PC-3 (cell line): ENCODE measurements around the gene ZBTB7C. TPM values are rescaled to one million over a fixed set of nuclear protein-coding genes. Genes with fewer than 3 reads are reported as not detected.

ENCODE experiments used
- ATAC-seq: fragments of 200-7000 bp; cut with Tn5 transposase; 2 replicates; pipeline ENCODE4 v1.9.1; 2020; ENCODE audit warnings: mild to moderate bottlenecking, moderate library complexity
- BruUV-seq: library from RNA; stranded (reverse); fragments of 400-500 nt; replicated peaks from 2 replicates; lab custom pipeline; 2021; lab: Mats Ljungman, UMichigan
- CTCF ChIA-PET: fragments of 300-600 bp; sonication (Branson Sonifier 250); formaldehyde crosslinking; loops from one replicate; lab custom pipeline; 2022; ENCODE audit warnings: antibody characterized with exemption; lab: Charles Lee
- POLR2A ChIA-PET: fragments of 300-600 bp; sonication (Branson Sonifier 250); formaldehyde crosslinking; loops from one replicate; lab custom pipeline; 2022; ENCODE audit warnings: antibody characterized with exemption; ENCODE audit not compliant: unreplicated experiment; lab: Charles Lee
- DNase-seq: peaks from one replicate; pipeline ENCODE4 v3.0.0-alpha.2; 2015
- H2AFZ ChIP-seq: fragments of 300-600 bp; sonication (generic); 2 replicates; pipeline ENCODE4 v1.6.0; 2016; ENCODE audit warnings: antibody characterized with exemption, low read length
- H3F3A ChIP-seq: fragments of 300-600 bp; sonication (generic); one replicate; pipeline ENCODE4 v1.6.0; 2017; ENCODE audit warnings: antibody characterized with exemption, low read length, control low read depth, mild to moderate bottlenecking; ENCODE audit not compliant: unreplicated experiment
- H3K27ac ChIP-seq: fragments of 300-600 bp; sonication (generic); 2 replicates; pipeline ENCODE4 v1.5.1; 2016; ENCODE audit warnings: mild to moderate bottlenecking, low read length
- H3K27me3 ChIP-seq: fragments of 300-600 bp; sonication (generic); 2 replicates; pipeline ENCODE4 v1.6.1; 2016; ENCODE audit warnings: low read length, mixed read lengths
- H3K36me3 ChIP-seq: fragments of 300-600 bp; sonication (generic); 2 replicates; pipeline ENCODE4 v1.6.1; 2016; ENCODE audit warnings: low read depth, mixed run types, low read length, mixed read lengths
- H3K4me1 ChIP-seq: fragments of 300-600 bp; sonication (generic); 2 replicates; pipeline ENCODE4 v1.5.1; 2016; ENCODE audit warnings: low read length; ENCODE audit not compliant: insufficient read depth
- H3K4me2 ChIP-seq: fragments of 300-600 bp; sonication (generic); 2 replicates; pipeline ENCODE4 v1.6.0; 2016; ENCODE audit warnings: low read length
- H3K4me3 ChIP-seq: fragments of 300-600 bp; sonication (generic); 2 replicates; pipeline ENCODE4 v1.5.1; 2016; ENCODE audit warnings: mild to moderate bottlenecking, low read length, mixed read lengths
- H3K79me2 ChIP-seq: fragments of 300-600 bp; sonication (generic); 2 replicates; pipeline ENCODE4 v1.6.1; 2017; ENCODE audit warnings: low read length, mixed read lengths
- H3K9ac ChIP-seq: fragments of 300-600 bp; sonication (generic); 2 replicates; pipeline ENCODE4 v1.6.0; 2016; ENCODE audit warnings: mild to moderate bottlenecking, low read length
- H3K9me2 ChIP-seq: fragments of 300-600 bp; sonication (generic); replicated peaks from 2 replicates; pipeline ENCODE4 v1.6.1; 2016; ENCODE audit warnings: mixed run types, low read length, mixed read lengths
- H3K9me3 ChIP-seq: fragments of 300-600 bp; sonication (generic); 2 replicates; pipeline ENCODE4 v1.6.1; 2016; ENCODE audit warnings: low read length, mixed read lengths
- H4K20me1 ChIP-seq: fragments of 300-600 bp; sonication (generic); 2 replicates; pipeline ENCODE4 v1.6.1; 2016; ENCODE audit warnings: low read length, mixed read lengths
- EZH2 ChIP-seq: fragments of 300-600 bp; sonication (generic); IDR thresholded peaks from one replicate; pipeline ENCODE4 v1.6.1; 2017; ENCODE audit warnings: antibody characterized with exemption, mild to moderate bottlenecking, low read length; ENCODE audit not compliant: unreplicated experiment
- EZH2phosphoT487 ChIP-seq: fragments of 300-600 bp; sonication (generic); IDR thresholded peaks from 2 replicates; pipeline ENCODE4 v1.6.1; 2018; ENCODE audit warnings: mild to moderate bottlenecking, antibody characterized with exemption, low read length, borderline replicate concordance
- intact Hi-C: fragments of 100-400 bp; cut with micrococcal nuclease; formaldehyde crosslinking; loops from 2 replicates; pipeline ENCODE4 v1.9.0; 2023
- total RNA-seq: library from RNA; depleted of rRNA; stranded (reverse); fragments of >200 nt; gene quantifications from 2 replicates; pipeline ENCODE4 v1.2.3, GENCODE V29; 2014
- TF ChIP-seq, protein P1 (sequence below): fragments of 300-600 bp; sonication (generic); conservative IDR thresholded peaks from 2 replicates; pipeline ENCODE4 v1.5.1; 2017; ENCODE audit warnings: antibody characterized with exemption, low read depth, mild to moderate bottlenecking, low read length

Gene ZBTB7C
- total RNA-seq, 1 experiment from 2014 or later: 1.3 TPM

DNA sequence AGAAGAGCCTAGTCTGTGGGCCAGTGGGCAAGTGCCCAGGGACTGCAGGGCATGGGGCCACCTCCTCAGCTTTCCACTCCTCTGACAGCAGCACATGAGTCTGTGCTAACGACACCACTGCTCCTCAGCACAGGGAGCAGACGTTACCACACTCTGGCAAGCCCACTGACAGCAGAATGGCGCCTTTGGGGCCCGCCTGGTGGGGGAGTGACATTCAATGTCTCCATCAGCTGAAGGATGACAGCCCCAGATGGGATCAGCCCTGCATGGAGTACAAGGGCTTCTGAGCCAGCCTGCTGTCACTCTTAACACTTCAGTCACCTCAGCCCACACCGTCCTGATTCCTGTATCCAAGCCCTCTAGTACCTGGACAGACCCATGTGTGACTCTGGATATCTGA lies 329.3 kb downstream of the ZBTB7C start:
- Histone ChIP-seq H3K4me3 (no peak overlapping the region), H3F3A (no peaks in the 10 kb centered on the region), H3K9ac (no peak overlapping the region), H3K9me2 (no peaks in the 10 kb centered on the region), H3K4me1 (no peaks in the 10 kb centered on the region), H3K79me2 (no peaks in the 10 kb centered on the region), H4K20me1 (no peaks in the 10 kb centered on the region), H3K9me3 (no peaks in the 10 kb centered on the region), H3K27ac (no peak overlapping the region), H3K36me3 (no peaks in the 10 kb centered on the region), H3K27me3 (no peaks in the 10 kb centered on the region), H2AFZ (no peak overlapping the region), H3K4me2 (no peak overlapping the region)
- TF ChIP-seq, protein P1, sequence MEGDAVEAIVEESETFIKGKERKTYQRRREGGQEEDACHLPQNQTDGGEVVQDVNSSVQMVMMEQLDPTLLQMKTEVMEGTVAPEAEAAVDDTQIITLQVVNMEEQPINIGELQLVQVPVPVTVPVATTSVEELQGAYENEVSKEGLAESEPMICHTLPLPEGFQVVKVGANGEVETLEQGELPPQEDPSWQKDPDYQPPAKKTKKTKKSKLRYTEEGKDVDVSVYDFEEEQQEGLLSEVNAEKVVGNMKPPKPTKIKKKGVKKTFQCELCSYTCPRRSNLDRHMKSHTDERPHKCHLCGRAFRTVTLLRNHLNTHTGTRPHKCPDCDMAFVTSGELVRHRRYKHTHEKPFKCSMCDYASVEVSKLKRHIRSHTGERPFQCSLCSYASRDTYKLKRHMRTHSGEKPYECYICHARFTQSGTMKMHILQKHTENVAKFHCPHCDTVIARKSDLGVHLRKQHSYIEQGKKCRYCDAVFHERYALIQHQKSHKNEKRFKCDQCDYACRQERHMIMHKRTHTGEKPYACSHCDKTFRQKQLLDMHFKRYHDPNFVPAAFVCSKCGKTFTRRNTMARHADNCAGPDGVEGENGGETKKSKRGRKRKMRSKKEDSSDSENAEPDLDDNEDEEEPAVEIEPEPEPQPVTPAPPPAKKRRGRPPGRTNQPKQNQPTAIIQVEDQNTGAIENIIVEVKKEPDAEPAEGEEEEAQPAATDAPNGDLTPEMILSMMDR: no peak
- TF ChIP-seq EZH2 (no peak), EZH2phosphoT487 (no peak)
- intact Hi-C loops: no loop called here
- POLR2A ChIA-PET: no interaction called here
- CTCF ChIA-PET: no interaction called here
- DNase-seq (no peak), ATAC-seq (no peak)
- BruUV-seq: no TSS peak

- Histone ChIP-seq H3K9ac (no peak overlapping the region), H3K79me2 (no peaks in the 10 kb centered on the region), H4K20me1 (no peaks in the 10 kb centered on the region), H3K4me1 (no peaks in the 10 kb centered on the region), H3K4me2 (no peak overlapping the region), H3K9me3 (no peaks in the 10 kb centered on the region), H3K27ac (no peak overlapping the region), H3K36me3 (no peaks in the 10 kb centered on the region), H3F3A (no peaks in the 10 kb centered on the region), H3K9me2 (no peaks in the 10 kb centered on the region), H3K4me3 (no peak overlapping the region), H3K27me3 (no peaks in the 10 kb centered on the region), H2AFZ (no peak overlapping the region)
- ATAC-seq (no peak), DNase-seq (no peak)
- CTCF ChIA-PET: no interaction called here
- POLR2A ChIA-PET: no interaction called here
- BruUV-seq: no TSS peak
- TF ChIP-seq EZH2phosphoT487: no peak
- TF ChIP-seq, protein P1: no peak
- no peak for TF ChIP-seq EZH2
- intact Hi-C loops: no loop called here
Observed at GRCh38 chr18:48078448-48078847, 330.7 kb downstream of the ZBTB7C start.

- no peaks in the 10 kb centered on the region for H3K27me3 ChIP-seq
- CTCF ChIA-PET: no interaction called here
- H3K4me3 ChIP-seq: no peak overlapping the region
- no peaks in the 10 kb centered on the region for H3F3A ChIP-seq
- H4K20me1 ChIP-seq: no peaks in the 10 kb centered on the region
- H3K9me3 ChIP-seq: no peaks in the 10 kb centered on the region
- H3K36me3 ChIP-seq: no peaks in the 10 kb centered on the region
- no peak overlapping the region for H2AFZ ChIP-seq
- intact Hi-C loops: no loop called here
- no peaks in the 10 kb centered on the region for H3K79me2 ChIP-seq
- TF ChIP-seq, protein P1: no peak
- TF ChIP-seq EZH2 (no peak), EZH2phosphoT487 (no peak)
- DNase-seq (no peak), ATAC-seq (no peak)
- no TSS peak for BruUV-seq
- H3K9ac ChIP-seq: no peak overlapping the region
- POLR2A ChIA-PET: no interaction called here
- H3K4me2 ChIP-seq: no peak overlapping the region
- no peaks in the 10 kb centered on the region for H3K4me1 ChIP-seq
- H3K9me2 ChIP-seq: no peaks in the 10 kb centered on the region
- no peak overlapping the region for H3K27ac ChIP-seq
Observed at GRCh38 chr18:48077291-48077690, 331.9 kb downstream of the ZBTB7C start.
